Measurements from ENCODE around the gene CGNL1.

Gene CGNL1

DNA sequence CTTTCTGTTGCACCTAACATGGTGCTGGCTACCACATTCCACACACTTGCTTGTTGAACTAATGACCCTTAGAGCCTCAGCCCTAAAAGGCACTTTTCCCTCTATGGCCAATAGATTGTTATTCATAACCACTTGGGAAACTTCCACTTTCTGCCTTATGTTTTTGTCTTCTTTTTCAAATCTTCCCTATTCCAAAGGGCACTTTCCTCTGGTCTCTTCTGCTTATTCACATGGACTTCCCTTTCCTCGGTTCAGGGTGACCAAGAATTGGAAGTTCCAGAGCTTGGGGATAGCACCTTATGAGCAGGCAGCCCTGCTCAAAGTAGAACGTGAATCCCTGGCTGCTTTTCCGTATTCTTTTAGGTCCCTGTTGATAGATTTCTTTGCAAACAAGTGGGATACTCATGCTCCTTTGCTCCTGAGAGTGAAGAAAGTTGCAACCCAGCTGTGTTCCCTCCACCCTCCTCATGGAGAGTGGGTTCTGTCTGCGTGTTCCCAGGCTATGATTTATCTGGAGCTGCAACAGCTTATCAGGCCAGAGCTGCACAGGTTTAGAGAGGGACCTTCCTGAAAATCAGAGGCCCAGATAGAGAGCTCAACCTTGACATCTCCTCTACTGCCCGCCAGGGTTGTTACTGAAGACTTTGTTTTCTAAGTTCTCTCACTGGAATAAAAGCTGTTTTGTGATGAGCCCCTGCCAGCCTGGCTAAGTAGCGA is 156.6 kb downstream of the CGNL1 start:
- TF ChIP-seq, protein P1, sequence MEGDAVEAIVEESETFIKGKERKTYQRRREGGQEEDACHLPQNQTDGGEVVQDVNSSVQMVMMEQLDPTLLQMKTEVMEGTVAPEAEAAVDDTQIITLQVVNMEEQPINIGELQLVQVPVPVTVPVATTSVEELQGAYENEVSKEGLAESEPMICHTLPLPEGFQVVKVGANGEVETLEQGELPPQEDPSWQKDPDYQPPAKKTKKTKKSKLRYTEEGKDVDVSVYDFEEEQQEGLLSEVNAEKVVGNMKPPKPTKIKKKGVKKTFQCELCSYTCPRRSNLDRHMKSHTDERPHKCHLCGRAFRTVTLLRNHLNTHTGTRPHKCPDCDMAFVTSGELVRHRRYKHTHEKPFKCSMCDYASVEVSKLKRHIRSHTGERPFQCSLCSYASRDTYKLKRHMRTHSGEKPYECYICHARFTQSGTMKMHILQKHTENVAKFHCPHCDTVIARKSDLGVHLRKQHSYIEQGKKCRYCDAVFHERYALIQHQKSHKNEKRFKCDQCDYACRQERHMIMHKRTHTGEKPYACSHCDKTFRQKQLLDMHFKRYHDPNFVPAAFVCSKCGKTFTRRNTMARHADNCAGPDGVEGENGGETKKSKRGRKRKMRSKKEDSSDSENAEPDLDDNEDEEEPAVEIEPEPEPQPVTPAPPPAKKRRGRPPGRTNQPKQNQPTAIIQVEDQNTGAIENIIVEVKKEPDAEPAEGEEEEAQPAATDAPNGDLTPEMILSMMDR (IDR thresholded peaks at IDR 0.05; ENCODE audit: low read length): no peak
- TF ChIP-seq EZH2phosphoT487 (IDR thresholded peaks at IDR 0.05; ENCODE audit: low read length): no peak
- Histone ChIP-seq H3K79me2 (ENCODE audit: low read length) (no peaks in the 10 kb centered on the region), H3K27ac (ENCODE audit: low read length) (no peak overlapping the region), H3K27me3 (replicated peaks; ENCODE audit: insufficient read depth, low read length) (no peaks in the 10 kb centered on the region), H3K9ac (ENCODE audit: low read length) (no peak overlapping the region), H3K4me2 (ENCODE audit: low read depth, low read length) (no peak overlapping the region), H3K4me3 (ENCODE audit: low read length) (no peak overlapping the region), H3K36me3 (replicated peaks; ENCODE audit: insufficient read depth, low read length) (no peaks in the 10 kb centered on the region), H3K4me1 (ENCODE audit: low read length) (no peaks in the 10 kb centered on the region), H3K9me3 (replicated peaks; ENCODE audit: insufficient read depth, low read length) (no peaks in the 10 kb centered on the region), H2AFZ (ENCODE audit: low read length) (no peak overlapping the region), H4K20me1 (ENCODE audit: insufficient read depth, low read length) (no peaks in the 10 kb centered on the region), H3F3A (ENCODE audit: insufficient read depth, low read length) (no peaks in the 10 kb centered on the region), H3K9me2 (replicated peaks; ENCODE audit: insufficient read depth, low read length) (no peaks in the 10 kb centered on the region)
- no peak for DNase-seq

DNA sequence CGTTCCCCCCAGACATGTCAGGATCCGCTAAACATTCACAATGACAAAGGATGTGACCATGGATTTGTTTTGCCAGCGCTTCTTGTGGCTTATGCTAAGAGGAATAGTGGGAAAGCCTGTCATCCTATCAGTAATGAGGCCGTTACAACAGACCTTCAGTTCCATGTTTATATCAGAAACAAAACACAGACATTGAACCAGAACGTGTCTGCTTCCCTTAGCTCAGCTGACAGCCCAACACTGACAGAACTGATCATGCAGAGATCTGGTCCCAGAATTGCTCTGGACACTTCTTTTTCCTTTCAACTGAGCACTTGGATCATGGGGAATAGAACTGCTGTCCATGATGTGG is 157.1 kb downstream of the CGNL1 start:
- Histone ChIP-seq H3K79me2 (ENCODE audit: low read length) (no peaks in the 10 kb centered on the region), H3K4me2 (ENCODE audit: low read depth, low read length) (no peak overlapping the region), H2AFZ (ENCODE audit: low read length) (no peak overlapping the region), H3K4me1 (ENCODE audit: low read length) (no peaks in the 10 kb centered on the region), H3K27ac (ENCODE audit: low read length) (no peak overlapping the region), H3K36me3 (replicated peaks; ENCODE audit: insufficient read depth, low read length) (no peaks in the 10 kb centered on the region), H3K9me3 (replicated peaks; ENCODE audit: insufficient read depth, low read length) (no peaks in the 10 kb centered on the region), H3F3A (ENCODE audit: insufficient read depth, low read length) (no peaks in the 10 kb centered on the region), H3K27me3 (replicated peaks; ENCODE audit: insufficient read depth, low read length) (no peaks in the 10 kb centered on the region), H4K20me1 (ENCODE audit: insufficient read depth, low read length) (no peaks in the 10 kb centered on the region), H3K4me3 (ENCODE audit: low read length) (no peak overlapping the region), H3K9me2 (replicated peaks; ENCODE audit: insufficient read depth, low read length) (no peaks in the 10 kb centered on the region), H3K9ac (ENCODE audit: low read length) (no peak overlapping the region)
- TF ChIP-seq, protein P1 (IDR thresholded peaks at IDR 0.05; ENCODE audit: low read length): no peak
- no peak for TF ChIP-seq EZH2phosphoT487 (IDR thresholded peaks at IDR 0.05; ENCODE audit: low read length)
- TF ChIP-seq EZH2 (optimal IDR thresholded peaks at IDR 0.05; ENCODE audit: low read depth, low read length): no peak
- no peak for DNase-seq

DNA sequence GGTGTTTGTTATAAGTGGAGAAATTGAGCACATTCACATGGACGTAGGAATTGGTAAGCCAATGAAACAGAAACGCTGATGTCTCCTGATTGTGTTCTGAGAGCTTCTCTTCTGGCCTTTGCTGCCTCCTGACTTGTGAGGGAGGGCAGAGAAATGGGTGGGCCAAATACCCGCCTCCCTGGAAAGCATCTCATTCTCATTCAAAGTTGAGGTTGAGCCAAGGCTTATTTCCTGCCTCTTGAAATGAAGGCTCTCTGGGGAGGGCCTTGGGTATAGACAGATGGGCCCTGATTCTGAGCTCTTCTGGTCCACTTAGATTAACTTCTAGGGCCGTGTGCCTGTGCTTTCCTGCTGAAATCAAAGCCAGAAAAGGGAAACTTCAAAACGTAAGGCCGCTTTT is 158.0 kb downstream of the CGNL1 start:
- Histone ChIP-seq H3K4me2 (ENCODE audit: low read depth, low read length) (no peak overlapping the region), H3K9me3 (replicated peaks; ENCODE audit: insufficient read depth, low read length) (no peaks in the 10 kb centered on the region), H3K9ac (ENCODE audit: low read length) (no peak overlapping the region), H3K9me2 (replicated peaks; ENCODE audit: insufficient read depth, low read length) (no peaks in the 10 kb centered on the region), H3K4me3 (ENCODE audit: low read length) (no peak overlapping the region), H4K20me1 (ENCODE audit: insufficient read depth, low read length) (no peaks in the 10 kb centered on the region), H3K4me1 (ENCODE audit: low read length) (no peaks in the 10 kb centered on the region), H3K36me3 (replicated peaks; ENCODE audit: insufficient read depth, low read length) (no peaks in the 10 kb centered on the region), H3K27ac (ENCODE audit: low read length) (no peak overlapping the region), H2AFZ (ENCODE audit: low read length) (no peak overlapping the region), H3K79me2 (ENCODE audit: low read length) (no peaks in the 10 kb centered on the region), H3F3A (ENCODE audit: insufficient read depth, low read length) (no peaks in the 10 kb centered on the region), H3K27me3 (replicated peaks; ENCODE audit: insufficient read depth, low read length) (no peaks in the 10 kb centered on the region)
- DNase-seq: no peak
- TF ChIP-seq EZH2phosphoT487 (IDR thresholded peaks at IDR 0.05; ENCODE audit: low read length) (no peak), EZH2 (optimal IDR thresholded peaks at IDR 0.05; ENCODE audit: low read depth, low read length) (no peak)
- TF ChIP-seq, protein P1 (IDR thresholded peaks at IDR 0.05; ENCODE audit: low read length): no peak
